T-cell (primary cell): Measurements from ENCODE around the gene TTN. TPM values are rescaled to one million over a fixed set of nuclear protein-coding genes. Genes with fewer than 3 reads are reported as not detected.

ENCODE experiments used
- ATAC-seq, 4 experiments: fragments of 200-7000 bp in 3 of 4; fragments of 150-1000 bp in 1 of 4; cut with Tn5 transposase; replicated peaks in 1 of 4; 1 replicate in 3 of 4; 2 replicates in 1 of 4; pipeline ENCODE4 v1.10.0; 2021; ENCODE audit warnings: moderate library complexity in 3 of 4, mild to moderate bottlenecking in 2 of 4, moderate number of reproducible peaks in 1 of 4
- CTCF ChIA-PET, 2 donors: fragments of 300-600 bp; sonication (Branson Sonifier 250); formaldehyde crosslinking; loops; one replicate each; lab custom pipeline; 2022; ENCODE audit warnings: antibody characterized with exemption in 2 of 2; lab: Charles Lee
- POLR2A ChIA-PET, 2 donors: fragments of 300-600 bp; sonication (Branson Sonifier 250); formaldehyde crosslinking; loops; one replicate each; lab custom pipeline; 2022; ENCODE audit warnings: antibody characterized with exemption in 2 of 2; lab: Charles Lee
- DNase-seq, 35 experiments: peaks; one replicate each; pipeline versions ENCODE4 v3.0.0 to v3.0.0-alpha.2; 2013 to 2023
- H3K27ac ChIP-seq: one replicate; pipeline ENCODE4 v1.5.1; 2013; ENCODE audit warnings: low read length
- H3K27me3 ChIP-seq, 2 experiments: replicated peaks in 1 of 2; 1 replicate in 1 of 2; 2 replicates in 1 of 2; pipeline versions ENCODE4 v1.6.1 to v1.7.0; 2013; ENCODE audit warnings: low read length in 1 of 2, mixed read lengths in 1 of 2; ENCODE audit not compliant: control insufficient read depth in 2 of 2, insufficient read depth in 2 of 2; ENCODE audit errors: extremely low read depth in 1 of 2
- H3K36me3 ChIP-seq, 2 donors: 1 replicate in 1 of 2; 2 replicates in 1 of 2; pipeline versions ENCODE4 v1.6.1 to v1.7.0; 2013; ENCODE audit warnings: low read length in 1 of 2; ENCODE audit not compliant: control insufficient read depth in 2 of 2, insufficient read depth in 1 of 2; ENCODE audit errors: extremely low read depth in 1 of 2
- H3K4me1 ChIP-seq, 2 experiments: 1 replicate in 1 of 2; 2 replicates in 1 of 2; pipeline versions ENCODE4 v1.6.1 to v1.7.0; 2013; ENCODE audit warnings: low read length in 2 of 2, mixed read lengths in 1 of 2; ENCODE audit not compliant: insufficient read depth in 2 of 2, control insufficient read depth in 1 of 2; ENCODE audit errors: extremely low read depth in 1 of 2
- H3K4me3 ChIP-seq, 2 donors: 1 replicate in 1 of 2; 2 replicates in 1 of 2; pipeline versions ENCODE4 v1.5.1 to v1.7.0; 2013; ENCODE audit warnings: mild to moderate bottlenecking in 2 of 2, low read length in 1 of 2, moderate library complexity in 1 of 2; ENCODE audit not compliant: control insufficient read depth in 1 of 2; ENCODE audit errors: extremely low read depth in 1 of 2
- H3K9me3 ChIP-seq: 2 replicates; pipeline ENCODE4 v1.7.0; 2013
- H3K27ac Mint-ChIP-seq, 2 donors: one replicate each; pipeline ENCODE4 v1.8.0; 2020 to 2021; ENCODE audit warnings: mild to moderate bottlenecking in 2 of 2, mixed read lengths in 2 of 2
- H3K27me3 Mint-ChIP-seq, 2 donors: one replicate each; pipeline ENCODE4 v1.8.0; 2021 to 2022; ENCODE audit warnings: mixed read lengths in 2 of 2
- H3K36me3 Mint-ChIP-seq: one replicate; pipeline ENCODE4 v1.8.0; 2021; ENCODE audit warnings: mixed read lengths
- H3K4me1 Mint-ChIP-seq, 3 donors: one replicate each; pipeline ENCODE4 v1.8.0; 2020 to 2022; ENCODE audit warnings: mixed read lengths in 3 of 3, mild to moderate bottlenecking in 1 of 3
- H3K4me3 Mint-ChIP-seq, 3 donors: one replicate each; pipeline ENCODE4 v1.8.0; 2020 to 2022; ENCODE audit warnings: mild to moderate bottlenecking in 3 of 3, mixed read lengths in 3 of 3, moderate library complexity in 3 of 3
- H3K9me3 Mint-ChIP-seq, 3 donors: one replicate each; pipeline ENCODE4 v1.8.0; 2020 to 2022; ENCODE audit warnings: mixed read lengths in 3 of 3
- WGBS: methylation state at CpG from one replicate; pipeline ENCODE4 v1.1.5; 2013; ENCODE audit warnings: missing lambda C conversion rate; ENCODE audit not compliant: insufficient coverage; 5-methylcytosine and 5-hydroxymethylcytosine counted together
- total RNA-seq, 35 experiments: library from RNA in 6 of 35; stranded (reverse) in 6 of 35; fragments of 120-200 nt in 1 of 35; gene quantifications; one replicate each; pipeline versions ENCODE4 v1.2.1 to v1.2.4 and lab custom pipeline; 2013 to 2026

TTN gene
- total RNA-seq, 5 donors from 2014 or later (not counting 1 experiment from before 2014, with no cell fraction given), result 14.3 to 49.2 (median 15.7) TPM

DNA sequence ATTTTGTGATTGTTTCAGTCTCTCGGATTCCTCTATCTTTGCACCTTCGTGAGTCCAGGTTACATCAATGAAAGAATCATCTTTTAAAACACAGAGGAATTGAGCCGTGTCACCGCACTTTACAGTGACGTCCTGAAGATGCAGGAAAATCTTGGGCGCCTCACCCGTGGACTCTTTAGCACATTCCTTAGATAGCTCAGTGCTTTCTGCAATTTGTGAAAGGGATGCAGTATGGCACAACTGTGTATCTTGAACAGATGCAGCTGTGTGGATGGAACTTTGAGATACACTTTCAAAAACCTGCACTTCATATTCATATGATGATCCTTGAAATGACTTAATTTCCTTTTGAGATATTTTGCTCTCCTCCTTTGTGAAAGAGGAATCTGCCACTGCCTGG lies 50.9 kb downstream of the TTN start:
- no peak overlapping the region for H3K4me3 Mint-ChIP-seq
- peaks cover 0 to 3% of the 10 kb centered on the region in 2 donors for H3K36me3 ChIP-seq
- no peaks in the 10 kb centered on the region for H3K27me3 Mint-ChIP-seq
- POLR2A ChIA-PET, result no interaction called here
- H3K27ac Mint-ChIP-seq, result no peak overlapping the region
- no peaks in the 10 kb centered on the region for H3K27me3 ChIP-seq
- peaks cover 27% of the 10 kb centered on the region for H3K36me3 Mint-ChIP-seq
- DNase-seq (no peak), ATAC-seq (no peak)
- no peaks in the 10 kb centered on the region for H3K4me1 Mint-ChIP-seq
- no peak overlapping the region for H3K27ac ChIP-seq
- WGBS, result 83% methylated on average over 4 of the region's 7 CpGs
- H3K9me3 ChIP-seq, result no peaks in the 10 kb centered on the region
- CTCF ChIA-PET, result no interaction called here
- H3K4me1 ChIP-seq, result no peaks in the 10 kb centered on the region
- no peak overlapping the region for H3K4me3 ChIP-seq
- H3K9me3 Mint-ChIP-seq, result no peaks in the 10 kb centered on the region

DNA sequence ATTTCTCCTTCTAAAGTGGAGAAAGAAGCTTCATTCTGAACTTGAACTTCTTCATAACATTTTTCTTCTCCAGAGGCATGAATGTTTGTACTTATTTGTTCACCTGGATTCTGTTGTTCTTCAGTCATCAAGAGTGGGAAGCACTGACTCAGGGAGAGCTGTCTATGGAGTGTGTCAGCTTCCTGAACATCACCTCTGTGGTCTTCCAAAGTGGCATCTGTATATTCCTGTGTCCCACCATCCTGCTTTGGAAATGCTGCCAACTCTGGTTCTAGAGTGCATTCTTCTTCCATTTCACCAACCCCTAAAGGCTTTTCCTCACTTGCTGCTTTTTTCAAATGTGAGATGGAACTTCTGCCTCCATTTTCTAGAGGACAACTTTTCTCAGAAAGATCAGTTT lies 59.5 kb downstream of the TTN start:
- H3K27ac Mint-ChIP-seq, result no peak overlapping the region
- Histone ChIP-seq H3K36me3 (no peaks in the 10 kb centered on the region), H3K4me3 (no peak overlapping the region), H3K9me3 (no peaks in the 10 kb centered on the region), H3K4me1 (no peaks in the 10 kb centered on the region), H3K27me3 (no peaks in the 10 kb centered on the region), H3K27ac (no peak overlapping the region)
- ATAC-seq (no peak), DNase-seq (no peak)
- H3K9me3 Mint-ChIP-seq, result no peaks in the 10 kb centered on the region
- POLR2A ChIA-PET, result no interaction called here
- no peak overlapping the region for H3K4me3 Mint-ChIP-seq
- peaks cover 53% of the 10 kb centered on the region for H3K36me3 Mint-ChIP-seq
- no peaks in the 10 kb centered on the region for H3K4me1 Mint-ChIP-seq
- CTCF ChIA-PET, result no interaction called here
- no peaks in the 10 kb centered on the region for H3K27me3 Mint-ChIP-seq

GRCh38 chr2:178734518-178734917 lies 72.7 kb downstream of the TTN start:
- Histone ChIP-seq H3K4me3 (no peak overlapping the region), H3K9me3 (no peaks in the 10 kb centered on the region), H3K36me3 (peaks cover 0 to 6% of the 10 kb centered on the region in 2 donors), H3K27ac (no peak overlapping the region), H3K4me1 (no peaks in the 10 kb centered on the region), H3K27me3 (no peaks in the 10 kb centered on the region)
- 100% methylated on average over 4 of the region's 4 CpGs for WGBS
- Mint-ChIP-seq H3K9me3 (no peaks in the 10 kb centered on the region), H3K4me1 (no peaks in the 10 kb centered on the region), H3K27me3 (no peaks in the 10 kb centered on the region), H3K4me3 (no peak overlapping the region), H3K36me3 (peaks cover 47% of the 10 kb centered on the region), H3K27ac (no peak overlapping the region)
- ChIA-PET POLR2A (no interaction called here), CTCF (interaction anchor here in 1 of 2 donors (0.6 kb wide), 1 partner anchor 207 kb away, joined by 4 read pairs; no protein-coding TSS in a partner anchor)
- DNase-seq (no peak), ATAC-seq (no peak)

- no peak overlapping the region for H3K27ac Mint-ChIP-seq
- ATAC-seq (no peak), DNase-seq (no peak)
- H3K9me3 Mint-ChIP-seq, result no peaks in the 10 kb centered on the region
- peaks cover 47% of the 10 kb centered on the region for H3K36me3 Mint-ChIP-seq
- H3K36me3 ChIP-seq, result peaks cover 0 to 6% of the 10 kb centered on the region in 2 donors
- H3K4me3 Mint-ChIP-seq, result no peak overlapping the region
- H3K9me3 ChIP-seq, result no peaks in the 10 kb centered on the region
- POLR2A ChIA-PET, result no interaction called here
- no peak overlapping the region for H3K27ac ChIP-seq
- no peak overlapping the region for H3K4me3 ChIP-seq
- no peaks in the 10 kb centered on the region for H3K4me1 Mint-ChIP-seq
- H3K4me1 ChIP-seq, result no peaks in the 10 kb centered on the region
- H3K27me3 Mint-ChIP-seq, result no peaks in the 10 kb centered on the region
- CTCF ChIA-PET, result interaction anchor here in 1 of 2 donors (0.6 kb wide), 1 partner anchor 208 kb away, joined by 4 read pairs; no protein-coding TSS in a partner anchor
- H3K27me3 ChIP-seq, result no peaks in the 10 kb centered on the region
- whole genome bisulfite sequencing, result 100% methylated on average over 1 of the region's 2 CpGs
These were observed 73.2 kb downstream of the TTN start for GRCh38 chr2:178733975-178734374.

- peaks cover 44% of the 10 kb centered on the region for H3K36me3 Mint-ChIP-seq
- no peaks in the 10 kb centered on the region for H3K27me3 Mint-ChIP-seq
- no peak for DNase-seq
- H3K9me3 ChIP-seq, result no peaks in the 10 kb centered on the region
- H3K4me3 Mint-ChIP-seq, result no peak overlapping the region
- no peak overlapping the region for H3K27ac Mint-ChIP-seq
- no peaks in the 10 kb centered on the region for H3K4me1 ChIP-seq
- POLR2A ChIA-PET, result interaction anchor here in 1 of 2 donors (0.6 kb wide), 1 partner anchor 304 kb away, joined by 3 read pairs; no protein-coding TSS in a partner anchor
- WGBS, result no CpG with 5 or more reads among the region's 3 CpGs
- H3K27me3 ChIP-seq, result no peaks in the 10 kb centered on the region
- H3K4me3 ChIP-seq, result no peak overlapping the region
- H3K36me3 ChIP-seq, result peaks cover 0 to 6% of the 10 kb centered on the region in 2 donors
- H3K27ac ChIP-seq, result no peak overlapping the region
- no peaks in the 10 kb centered on the region for H3K4me1 Mint-ChIP-seq
- CTCF ChIA-PET, result interaction anchor here in 1 of 2 donors (0.6 kb wide), 1 partner anchor 960 kb away, joined by 3 read pairs; no protein-coding TSS in a partner anchor
- no peaks in the 10 kb centered on the region for H3K9me3 Mint-ChIP-seq
- no peak for ATAC-seq
These were observed 74.3 kb downstream of the TTN start for GRCh38 chr2:178732913-178733312.

GRCh38 chr2:178731300-178731699 lies 75.9 kb downstream of the TTN start:
- WGBS, result no CpG with 5 or more reads among the region's 5 CpGs
- no peak overlapping the region for H3K27ac ChIP-seq
- no peaks in the 10 kb centered on the region for H3K27me3 Mint-ChIP-seq
- ATAC-seq, result no peak
- H3K4me1 ChIP-seq, result no peaks in the 10 kb centered on the region
- H3K9me3 ChIP-seq, result no peaks in the 10 kb centered on the region
- ChIA-PET POLR2A (no interaction called here), CTCF (no interaction called here)
- no peaks in the 10 kb centered on the region for H3K4me1 Mint-ChIP-seq
- no peak overlapping the region for H3K4me3 ChIP-seq
- H3K27me3 ChIP-seq, result no peaks in the 10 kb centered on the region
- no peak for DNase-seq
- no peaks in the 10 kb centered on the region for H3K9me3 Mint-ChIP-seq
- H3K4me3 Mint-ChIP-seq, result no peak overlapping the region
- H3K36me3 ChIP-seq, result peaks cover 0 to 6% of the 10 kb centered on the region in 2 donors
- no peak overlapping the region for H3K27ac Mint-ChIP-seq
- H3K36me3 Mint-ChIP-seq, result peaks cover 45% of the 10 kb centered on the region

DNA sequence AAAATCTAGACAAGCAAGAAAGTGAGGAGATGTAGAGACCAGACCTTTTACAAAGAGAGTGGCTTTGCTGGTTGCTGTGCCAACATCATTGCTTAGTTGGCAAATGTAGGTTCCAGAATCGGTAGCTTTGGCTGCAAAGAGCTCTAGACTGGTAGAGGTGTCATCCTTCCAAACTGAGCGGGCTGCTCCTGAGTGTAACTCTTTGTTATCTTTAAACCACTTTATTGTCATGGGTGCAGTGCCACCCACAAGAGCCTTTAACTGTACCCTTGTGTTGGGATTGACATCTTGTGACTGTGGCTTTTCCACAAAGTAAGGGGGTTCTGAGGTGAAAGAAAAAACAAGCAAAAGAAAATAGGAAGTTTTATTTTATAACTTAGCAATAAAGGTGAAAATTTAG lies 77.2 kb downstream of the TTN start:
- whole genome bisulfite sequencing, result no CpG with 5 or more reads among the region's 2 CpGs
- ChIA-PET CTCF (no interaction called here), POLR2A (no interaction called here)

More for the DNA sequence above, 77.2 kb downstream of the TTN start:
- Histone ChIP-seq H3K36me3 (peaks cover 4 to 6% of the 10 kb centered on the region in 2 donors), H3K4me1 (no peaks in the 10 kb centered on the region), H3K27ac (no peak overlapping the region), H3K27me3 (no peaks in the 10 kb centered on the region), H3K4me3 (no peak overlapping the region), H3K9me3 (no peaks in the 10 kb centered on the region)
- ATAC-seq (no peak), DNase-seq (no peak)
- H3K27ac Mint-ChIP-seq, result no peak overlapping the region
- peaks cover 44% of the 10 kb centered on the region for H3K36me3 Mint-ChIP-seq
- H3K27me3 Mint-ChIP-seq, result no peaks in the 10 kb centered on the region
- no peak overlapping the region for H3K4me3 Mint-ChIP-seq
- H3K4me1 Mint-ChIP-seq, result no peaks in the 10 kb centered on the region
- H3K9me3 Mint-ChIP-seq, result no peaks in the 10 kb centered on the region
